Left renal pelvis (tissue), 4 donors: ENCODE results near the gene LPAR1. TPM values are rescaled to one million over a fixed set of nuclear protein-coding genes. Genes with fewer than 3 reads are reported as not detected.
"Not testable (repeated sequence)": the region's sequence is repeated elsewhere in the genome, so short reads cannot be mapped to it uniquely, and the experiment has no call there.

Experiments used
- DNase-seq, 4 donors: peaks; one replicate each; pipeline ENCODE4 v3.0.0-alpha.2; 2013; ENCODE audit warnings: low read depth in 4 of 4, low spot score in 3 of 4
- polyA plus RNA-seq, 4 donors: library from polyadenylated mRNA; unstranded; fragments of 120-200 nt; gene quantifications; one replicate each; pipeline ENCODE4 v1.2.1, GENCODE V29; 2013; ENCODE audit not compliant: insufficient read length in 4 of 4

The LPAR1 gene
- polyA plus RNA-seq, 4 donors = 23.2 to 77.1 (median 34.4) TPM

GRCh38 chr9:110837401-110838005 is 200.8 kb downstream of the LPAR1 start:
- DNase-seq = no peak

- DNase-seq = no peak
Measured at GRCh38 chr9:110835859-110836271, 202.4 kb downstream of the LPAR1 start.

DNA sequence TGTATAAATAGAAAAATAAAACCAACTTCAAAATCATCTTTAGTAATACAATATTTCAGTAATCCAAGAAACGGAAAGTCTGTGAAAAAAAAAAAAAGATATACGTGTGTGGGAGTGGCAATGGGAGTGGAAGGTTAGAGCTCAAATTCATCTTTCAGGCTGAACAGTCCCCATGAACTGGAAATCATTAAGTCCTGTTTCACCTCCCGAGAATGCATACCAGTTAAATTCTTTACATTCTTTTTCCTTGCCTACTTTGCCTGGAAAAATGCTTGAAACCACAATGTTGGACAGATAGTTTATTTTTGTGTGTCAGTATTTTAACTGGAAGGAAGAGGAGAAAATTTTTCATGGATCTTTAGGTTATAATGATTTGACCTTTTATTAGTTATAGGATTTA is 202.9 kb downstream of the LPAR1 start:
- no peak for DNase-seq

DNA sequence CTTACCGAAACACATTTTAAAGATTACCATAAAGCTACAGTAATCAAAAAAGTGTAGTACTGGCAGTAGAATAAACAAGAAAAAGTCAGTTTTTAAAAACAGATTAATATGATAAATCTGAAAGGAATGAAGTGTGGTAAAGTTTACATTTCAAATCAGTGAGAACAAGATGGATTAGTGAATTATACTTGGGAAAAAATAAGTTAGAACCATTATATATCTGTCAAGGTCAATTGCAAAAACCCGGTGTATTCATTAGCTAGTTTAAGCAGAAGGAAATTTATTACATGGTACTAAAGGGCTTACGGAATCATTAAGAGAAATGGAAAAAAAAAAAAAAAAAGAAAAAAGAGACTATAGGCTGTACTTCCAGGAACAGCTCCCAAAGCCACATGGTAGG is 205.3 kb downstream of the LPAR1 start:
- DNase-seq = no peak

- DNase-seq = no peak
Measured at GRCh38 chr9:110830495-110830894, 207.8 kb downstream of the LPAR1 start.

GRCh38 chr9:110828264-110828663 is 210.0 kb downstream of the LPAR1 start:
- DNase-seq = peak in 1 of 4 donors; percentile 11

GRCh38 chr9:110826400-110826799 is 211.9 kb downstream of the LPAR1 start:
- not testable (repeated sequence) for DNase-seq

DNA sequence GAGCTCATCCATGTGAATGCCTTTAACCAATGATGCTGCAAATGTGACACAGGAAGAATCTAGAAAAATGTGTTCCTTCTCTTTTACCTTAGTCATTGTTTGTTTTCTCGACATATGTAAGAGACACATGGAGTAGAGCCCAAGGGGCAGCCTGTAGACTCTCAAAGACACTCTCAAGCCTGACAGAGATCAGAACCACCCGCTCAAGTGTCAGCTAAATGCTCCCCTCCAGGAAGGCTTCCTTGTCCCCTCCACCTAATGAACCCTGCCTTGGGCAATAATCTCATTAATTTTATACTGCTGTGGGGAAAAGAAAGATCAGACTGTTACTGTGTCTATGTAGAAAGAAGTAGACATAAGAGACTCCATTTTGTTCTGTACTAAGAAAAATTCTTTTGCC is 212.3 kb downstream of the LPAR1 start:
- no peak for DNase-seq

GRCh38 chr9:110825129-110825528 is 213.1 kb downstream of the LPAR1 start:
- DNase-seq = not testable (repeated sequence)
